ENCODE measurements around the gene FMNL2. TPM values are rescaled to one million over a fixed set of nuclear protein-coding genes. Genes with fewer than 3 reads are reported as not detected.

Gene FMNL2
- total RNA-seq, 1 donor from 2014 or later, result 34.3 TPM

- Histone ChIP-seq H3K4me2 (ENCODE audit: low read length) (peak overlapping the region; percentile 47), H2AFZ (ENCODE audit: low read depth, low read length) (no peak overlapping the region), H3K4me1 (ENCODE audit: insufficient read depth, low read length) (peaks cover 36% of the 10 kb centered on the region), H3K27ac (ENCODE audit: low read depth, low read length) (peak overlapping the region; percentile 82), H3K36me3 (ENCODE audit: insufficient read depth, low read length) (no peaks in the 10 kb centered on the region), H3K79me2 (ENCODE audit: insufficient read depth, low read length) (peaks cover 32% of the 10 kb centered on the region), H4K20me1 (ENCODE audit: insufficient read depth, low read length) (no peaks in the 10 kb centered on the region), H3K4me3 (ENCODE audit: insufficient read depth, low read depth, low read length) (no peak overlapping the region), H3K9ac (ENCODE audit: low read length) (no peak overlapping the region), H3K9me3 (ENCODE audit: insufficient read depth, low read depth, low read length) (no peaks in the 10 kb centered on the region), H3K27me3 (ENCODE audit: insufficient read depth, low read length) (no peaks in the 10 kb centered on the region)
- peaks cover 4% of the 10 kb centered on the region for H3K9me3 Mint-ChIP-seq (ENCODE audit: unreplicated experiment)
- peaks cover 2% of the 10 kb centered on the region for H3K36me3 Mint-ChIP-seq (ENCODE audit: low read depth, unreplicated experiment)
- H3K4me1 Mint-ChIP-seq (ENCODE audit: low read depth, unreplicated experiment), result peaks cover 34% of the 10 kb centered on the region
- TF ChIP-seq EZH2 (IDR thresholded peaks at IDR 0.05; ENCODE audit: insufficient read depth, low read length), result no peak
- no peak for TF ChIP-seq CTCF (IDR thresholded peaks at IDR 0.05; ENCODE audit: insufficient read depth, low read depth, low read length)
- FAIRE-seq (peak; percentile 39), DNase-seq (ENCODE audit: low read depth) (peak; percentile 86)
- H3K27ac Mint-ChIP-seq (ENCODE audit: unreplicated experiment), result no peak overlapping the region
- H3K4me3 Mint-ChIP-seq (ENCODE audit: unreplicated experiment), result no peak overlapping the region
- H3K27me3 Mint-ChIP-seq (ENCODE audit: low read depth, unreplicated experiment), result no peaks in the 10 kb centered on the region
Measured at GRCh38 chr2:152523091-152523490, 188.1 kb downstream of the FMNL2 start.

GRCh38 chr2:152525277-152525838 lies 190.4 kb downstream of the FMNL2 start:
- peaks cover 36% of the 10 kb centered on the region for H3K4me1 ChIP-seq (ENCODE audit: insufficient read depth, low read length)
- H3K4me3 ChIP-seq (ENCODE audit: insufficient read depth, low read depth, low read length), result peak overlapping the region; percentile 28
- H3K9me3 ChIP-seq (ENCODE audit: insufficient read depth, low read depth, low read length), result no peaks in the 10 kb centered on the region
- Mint-ChIP-seq H3K36me3 (ENCODE audit: low read depth, unreplicated experiment) (peaks cover 2% of the 10 kb centered on the region), H3K4me1 (ENCODE audit: low read depth, unreplicated experiment) (peaks cover 28% of the 10 kb centered on the region), H3K27me3 (ENCODE audit: low read depth, unreplicated experiment) (no peaks in the 10 kb centered on the region), H3K27ac (ENCODE audit: unreplicated experiment) (peak overlapping the region; percentile 28), H3K9me3 (ENCODE audit: unreplicated experiment) (peaks cover 4% of the 10 kb centered on the region), H3K4me3 (ENCODE audit: unreplicated experiment) (no peak overlapping the region)
- TF ChIP-seq CTCF (IDR thresholded peaks at IDR 0.05; ENCODE audit: insufficient read depth, low read depth, low read length) (no peak), EZH2 (IDR thresholded peaks at IDR 0.05; ENCODE audit: insufficient read depth, low read length) (no peak)
- no peaks in the 10 kb centered on the region for H4K20me1 ChIP-seq (ENCODE audit: insufficient read depth, low read length)
- no peaks in the 10 kb centered on the region for H3K27me3 ChIP-seq (ENCODE audit: insufficient read depth, low read length)
- DNase-seq (ENCODE audit: low read depth), result peak; percentile 68
- H2AFZ ChIP-seq (ENCODE audit: low read depth, low read length), result no peak overlapping the region
- H3K27ac ChIP-seq (ENCODE audit: low read depth, low read length), result peak overlapping the region; percentile 29
- H3K4me2 ChIP-seq (ENCODE audit: low read length), result peak overlapping the region; percentile 66
- peaks cover 26% of the 10 kb centered on the region for H3K79me2 ChIP-seq (ENCODE audit: insufficient read depth, low read length)
- no peaks in the 10 kb centered on the region for H3K36me3 ChIP-seq (ENCODE audit: insufficient read depth, low read length)
- H3K9ac ChIP-seq (ENCODE audit: low read length), result no peak overlapping the region
- peak; percentile 80 for FAIRE-seq

- Mint-ChIP-seq H3K36me3 (ENCODE audit: low read depth, unreplicated experiment) (no peaks in the 10 kb centered on the region), H3K27ac (ENCODE audit: unreplicated experiment) (peak overlapping the region; percentile 50), H3K4me1 (ENCODE audit: low read depth, unreplicated experiment) (peaks cover 26% of the 10 kb centered on the region), H3K4me3 (ENCODE audit: unreplicated experiment) (no peak overlapping the region), H3K27me3 (ENCODE audit: low read depth, unreplicated experiment) (no peaks in the 10 kb centered on the region), H3K9me3 (ENCODE audit: unreplicated experiment) (peaks cover 2% of the 10 kb centered on the region)
- H3K4me2 ChIP-seq (ENCODE audit: low read length), result no peak overlapping the region
- TF ChIP-seq CTCF (IDR thresholded peaks at IDR 0.05; ENCODE audit: insufficient read depth, low read depth, low read length) (no peak), EZH2 (IDR thresholded peaks at IDR 0.05; ENCODE audit: insufficient read depth, low read length) (no peak)
- H3K4me1 ChIP-seq (ENCODE audit: insufficient read depth, low read length), result peaks cover 18% of the 10 kb centered on the region
- H3K9ac ChIP-seq (ENCODE audit: low read length), result no peak overlapping the region
- FAIRE-seq (no peak), DNase-seq (ENCODE audit: low read depth) (no peak)
- no peak overlapping the region for H3K27ac ChIP-seq (ENCODE audit: low read depth, low read length)
- no peaks in the 10 kb centered on the region for H3K27me3 ChIP-seq (ENCODE audit: insufficient read depth, low read length)
- H4K20me1 ChIP-seq (ENCODE audit: insufficient read depth, low read length), result no peaks in the 10 kb centered on the region
- H3K4me3 ChIP-seq (ENCODE audit: insufficient read depth, low read depth, low read length), result no peak overlapping the region
- no peaks in the 10 kb centered on the region for H3K36me3 ChIP-seq (ENCODE audit: insufficient read depth, low read length)
- H3K79me2 ChIP-seq (ENCODE audit: insufficient read depth, low read length), result peaks cover 26% of the 10 kb centered on the region
- H2AFZ ChIP-seq (ENCODE audit: low read depth, low read length), result no peak overlapping the region
- no peaks in the 10 kb centered on the region for H3K9me3 ChIP-seq (ENCODE audit: insufficient read depth, low read depth, low read length)
Measured at GRCh38 chr2:152529420-152530115, 194.6 kb downstream of the FMNL2 start.

Data from astrocyte (in vitro differentiated cells and primary cell).